ENCODE measurements around the gene MPV17.

Gene MPV17

DNA sequence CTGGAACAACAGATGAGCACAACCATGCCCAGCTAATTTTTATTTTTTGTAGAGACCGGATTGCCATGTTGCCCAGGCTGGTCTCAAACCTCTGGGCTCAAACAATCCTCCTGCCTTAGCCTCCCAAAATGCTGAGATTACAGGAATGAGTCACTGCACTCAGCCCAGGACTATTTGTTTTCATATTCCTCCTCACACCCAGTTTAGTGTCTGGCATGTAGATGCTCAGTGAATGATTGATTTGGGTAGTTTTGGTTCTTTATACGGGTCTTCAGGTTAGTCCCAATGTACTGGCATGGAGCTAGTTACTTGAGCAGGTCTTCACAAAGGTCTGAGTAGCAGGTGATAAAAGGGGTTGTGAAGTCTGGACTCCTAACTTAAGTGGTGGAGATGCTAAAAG lies 41.0 kb upstream of the MPV17 start:
- H3K27me3 ChIP-seq: no peaks in the 10 kb centered on the region
- TF ChIP-seq, protein P1, sequence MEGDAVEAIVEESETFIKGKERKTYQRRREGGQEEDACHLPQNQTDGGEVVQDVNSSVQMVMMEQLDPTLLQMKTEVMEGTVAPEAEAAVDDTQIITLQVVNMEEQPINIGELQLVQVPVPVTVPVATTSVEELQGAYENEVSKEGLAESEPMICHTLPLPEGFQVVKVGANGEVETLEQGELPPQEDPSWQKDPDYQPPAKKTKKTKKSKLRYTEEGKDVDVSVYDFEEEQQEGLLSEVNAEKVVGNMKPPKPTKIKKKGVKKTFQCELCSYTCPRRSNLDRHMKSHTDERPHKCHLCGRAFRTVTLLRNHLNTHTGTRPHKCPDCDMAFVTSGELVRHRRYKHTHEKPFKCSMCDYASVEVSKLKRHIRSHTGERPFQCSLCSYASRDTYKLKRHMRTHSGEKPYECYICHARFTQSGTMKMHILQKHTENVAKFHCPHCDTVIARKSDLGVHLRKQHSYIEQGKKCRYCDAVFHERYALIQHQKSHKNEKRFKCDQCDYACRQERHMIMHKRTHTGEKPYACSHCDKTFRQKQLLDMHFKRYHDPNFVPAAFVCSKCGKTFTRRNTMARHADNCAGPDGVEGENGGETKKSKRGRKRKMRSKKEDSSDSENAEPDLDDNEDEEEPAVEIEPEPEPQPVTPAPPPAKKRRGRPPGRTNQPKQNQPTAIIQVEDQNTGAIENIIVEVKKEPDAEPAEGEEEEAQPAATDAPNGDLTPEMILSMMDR (IDR thresholded peaks at IDR 0.05): no peak
- H3K27ac ChIP-seq: no peak overlapping the region
- peaks cover 0 to 7% (median 5%) of the 10 kb centered on the region in 4 donors for H3K4me1 ChIP-seq
- no peaks in the 10 kb centered on the region for H3K9me3 ChIP-seq
- no peak overlapping the region for H3K4me3 ChIP-seq
- intact Hi-C loops (cut with DNase I; ENCODE audit: low total_unique reads): no loop called here
- peaks cover 26 to 51% (median 50%) of the 10 kb centered on the region in 3 donors for H3K36me3 ChIP-seq
- no peak for DNase-seq

DNA sequence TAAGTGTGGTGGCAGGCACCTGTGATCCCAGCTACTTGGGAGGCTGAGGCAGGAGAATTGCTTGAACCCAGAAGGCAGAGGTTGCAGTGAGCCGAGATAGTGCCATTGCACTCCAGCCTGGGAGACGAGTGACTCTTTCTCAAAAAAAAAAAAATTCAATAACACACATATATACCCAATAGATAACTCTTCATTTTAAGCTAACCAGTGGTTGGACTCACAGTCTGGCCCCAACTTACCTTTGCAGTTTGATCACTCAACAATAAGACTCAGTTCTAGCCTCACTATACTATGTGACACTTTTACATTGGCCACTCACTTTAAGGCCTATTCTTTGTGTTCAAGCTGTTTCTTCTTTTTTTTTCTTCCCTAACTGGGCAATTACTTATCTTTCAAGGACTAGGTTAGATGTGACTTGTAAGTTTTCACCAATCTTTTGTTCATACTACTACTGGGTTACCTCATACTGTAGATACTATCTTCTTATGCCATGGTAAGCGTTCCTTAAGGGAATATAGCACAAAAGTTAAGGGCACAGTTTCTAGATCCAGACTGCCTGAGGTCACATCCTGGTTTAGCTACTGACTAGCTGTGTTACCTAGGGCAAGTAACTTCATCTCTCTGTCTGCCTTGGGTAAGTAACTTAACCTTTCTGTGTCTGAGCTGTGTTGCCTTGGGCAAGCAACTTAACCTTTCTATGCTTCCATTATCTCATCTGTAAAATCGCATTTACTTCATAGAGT lies 40.0 kb upstream of the MPV17 start:
- intact Hi-C loops (cut with DNase I; ENCODE audit: low total_unique reads): no loop called here
- TF ChIP-seq, protein P1 (IDR thresholded peaks at IDR 0.05): no peak
- Histone ChIP-seq H3K27ac (no peak overlapping the region), H3K27me3 (no peaks in the 10 kb centered on the region), H3K4me1 (peaks cover 0 to 8% (median 6%) of the 10 kb centered on the region in 4 donors), H3K9me3 (no peaks in the 10 kb centered on the region), H3K36me3 (peaks cover 23 to 46% (median 43%) of the 10 kb centered on the region in 3 donors), H3K4me3 (no peak overlapping the region)
- DNase-seq: no peak

DNA sequence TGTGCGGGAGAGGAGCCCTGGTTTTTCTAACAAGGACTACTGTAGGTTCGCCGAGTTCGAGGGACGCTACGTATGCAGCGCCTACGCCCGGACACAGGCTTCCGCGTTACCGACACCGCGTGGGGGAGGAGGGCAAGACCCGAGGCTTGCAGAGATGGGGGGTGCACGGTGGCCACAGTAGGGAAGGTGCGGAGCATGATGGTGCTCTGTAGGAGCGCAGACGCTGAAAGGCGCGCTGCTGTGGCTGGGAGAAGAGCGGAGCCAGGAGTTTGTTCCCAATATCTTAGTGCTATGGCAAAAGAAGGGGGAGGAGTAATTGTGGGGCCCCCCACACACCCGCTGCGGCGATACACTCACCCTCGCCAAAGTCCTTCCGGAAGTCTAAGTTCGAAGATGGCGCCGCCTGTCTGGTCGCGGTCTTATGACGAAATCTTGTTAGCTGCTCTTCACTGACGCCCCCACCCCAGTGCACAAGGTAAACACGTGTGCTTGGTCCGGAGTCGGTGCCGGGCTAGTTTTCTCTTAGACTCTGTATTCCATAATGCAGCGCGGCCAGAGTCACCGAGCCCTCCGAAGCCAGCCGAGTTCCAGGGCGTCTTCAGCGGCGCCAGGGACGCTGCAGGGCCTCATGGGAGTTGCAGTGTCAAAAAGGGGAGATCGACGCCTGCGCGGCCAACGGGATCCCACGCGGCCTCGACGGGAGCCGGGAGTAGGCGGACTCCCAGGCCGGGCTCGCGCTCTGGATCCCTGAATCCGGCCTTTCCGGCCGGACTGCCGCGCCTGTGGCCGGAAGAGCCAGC lies 33.7 kb upstream of the MPV17 start, which contains the start of gene GTF3C2:
GTF3C2 (minus strand) TSS at position 383 of the 800 bp plus-strand sequence. CDS start 13,210 bp downstream, outside the sequence.
- no peaks in the 10 kb centered on the region for H3K36me3 ChIP-seq
- peaks cover 0 to 37% (median 26%) of the 10 kb centered on the region in 4 donors for H3K4me1 ChIP-seq
- TF ChIP-seq, protein P1 (IDR thresholded peaks at IDR 0.05): peak; percentile 5 to 6
- H3K27ac ChIP-seq: peak within 1 kb of the TSS; percentile 86 to 91
- peak within 1 kb of the TSS; percentile 73 to 96 for H3K4me3 ChIP-seq
- H3K9me3 ChIP-seq: no peaks in the 10 kb centered on the region
- intact Hi-C loops (cut with DNase I; ENCODE audit: low total_unique reads): no loop called here
- no peaks in the 10 kb centered on the region for H3K27me3 ChIP-seq
- peak; percentile 95 to 97 for DNase-seq

DNA sequence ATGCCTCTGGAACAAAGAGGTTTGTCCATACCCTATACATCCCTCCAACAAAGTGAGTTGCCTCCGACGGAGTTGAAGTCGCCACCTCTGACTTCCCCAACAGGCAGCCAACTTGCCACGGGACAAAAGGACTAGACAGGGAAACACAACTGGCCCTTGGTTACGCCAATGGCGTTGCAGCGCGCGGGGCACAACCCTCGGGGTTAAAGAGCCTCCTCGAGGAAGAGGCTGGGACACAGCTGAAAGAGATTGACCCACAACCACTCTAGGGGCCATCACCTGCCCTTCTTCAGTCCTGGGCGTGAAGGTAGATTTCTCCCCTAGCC lies 33.1 kb upstream of the MPV17 start:
- no peaks in the 10 kb centered on the region for H3K27me3 ChIP-seq
- H3K27ac ChIP-seq: peak overlapping the region; percentile 86 to 91
- DNase-seq: peak; percentile 53 to 74
- H3K36me3 ChIP-seq: no peaks in the 10 kb centered on the region
- intact Hi-C loops (cut with DNase I; ENCODE audit: low total_unique reads): no loop called here
- peaks cover 0 to 37% (median 26%) of the 10 kb centered on the region in 4 donors for H3K4me1 ChIP-seq
- TF ChIP-seq, protein P1 (IDR thresholded peaks at IDR 0.05): no peak
- H3K9me3 ChIP-seq: no peaks in the 10 kb centered on the region
- peak overlapping the region; percentile 73 to 96 for H3K4me3 ChIP-seq

DNA sequence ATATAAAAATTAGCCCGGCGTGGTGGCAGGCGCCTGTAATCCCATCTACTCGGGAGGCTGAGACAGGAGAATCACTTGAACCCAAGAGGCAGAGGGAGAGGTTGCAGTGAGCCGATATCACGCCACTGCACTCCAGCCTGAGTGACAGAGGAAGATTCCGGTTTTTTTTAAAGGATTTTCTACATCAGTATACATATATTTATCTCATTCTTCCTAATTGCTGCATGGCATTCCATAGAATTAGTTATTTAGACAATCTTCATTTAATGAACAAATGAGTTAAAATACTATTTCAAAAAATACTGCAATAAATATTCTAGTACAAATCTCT lies 31.7 kb upstream of the MPV17 start:
- intact Hi-C loops (cut with DNase I; ENCODE audit: low total_unique reads): no loop called here

More for the DNA sequence above, 31.7 kb upstream of the MPV17 start:
- H3K9me3 ChIP-seq: no peaks in the 10 kb centered on the region
- no peak overlapping the region for H3K27ac ChIP-seq
- peaks cover 0 to 37% (median 26%) of the 10 kb centered on the region in 4 donors for H3K4me1 ChIP-seq
- no peak overlapping the region for H3K4me3 ChIP-seq
- TF ChIP-seq, protein P1 (IDR thresholded peaks at IDR 0.05): no peak
- no peak for DNase-seq
- no peaks in the 10 kb centered on the region for H3K27me3 ChIP-seq
- peaks cover 0 to 6% (median 4%) of the 10 kb centered on the region in 3 donors for H3K36me3 ChIP-seq

Data from tibial artery (tissue), 4 donors.